IPS DF 4.7 (cell line): Measurements from ENCODE around the gene GNL1.
"Not testable (repeated sequence)": the region's sequence is repeated elsewhere in the genome, so short reads cannot be mapped to it uniquely, and the experiment has no call there.

Source experiments
- DNase-seq: peaks from one replicate; pipeline ENCODE4 v3.0.0-alpha.2; 2013; ENCODE audit warnings: low spot score; ENCODE audit errors: extremely low read depth

GNL1 gene

DNA sequence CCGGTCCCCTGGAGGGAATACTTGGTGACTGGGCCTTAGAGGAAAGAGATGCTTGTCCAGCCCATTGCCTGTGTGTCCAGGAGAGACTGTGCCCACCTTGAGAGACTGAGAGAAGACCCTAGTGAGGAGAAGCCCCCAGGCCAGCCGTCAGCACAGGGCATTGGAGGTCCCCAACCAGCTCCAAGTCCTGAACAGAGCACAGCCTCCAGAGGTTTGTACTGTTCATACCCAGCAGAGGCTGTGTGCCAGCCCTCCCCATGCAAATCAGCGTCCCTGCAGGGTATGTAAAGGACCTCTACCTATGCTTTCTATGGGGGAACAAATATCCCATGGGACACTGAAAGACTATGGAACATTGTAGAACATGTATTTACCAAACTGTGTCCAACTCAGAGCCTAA lies 58.6 kb downstream of the GNL1 start:
- DNase-seq = no peak

DNA sequence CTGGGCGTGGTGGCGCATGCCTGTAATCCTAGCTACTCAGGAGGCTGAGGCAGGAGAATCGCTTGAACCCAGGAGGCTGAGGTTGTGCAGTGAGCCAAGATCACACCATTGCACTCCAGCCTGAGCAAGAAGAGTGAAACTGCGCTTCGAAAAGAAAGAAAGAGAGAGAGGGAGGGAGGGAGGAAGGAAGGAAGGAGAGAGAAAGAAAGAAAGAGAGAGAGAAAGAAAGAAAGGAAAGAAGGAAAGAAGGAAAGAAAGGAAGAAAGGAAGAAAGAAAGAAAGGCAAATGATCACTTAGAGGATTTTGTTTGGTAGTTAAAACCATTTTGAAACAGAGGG lies 59.1 kb downstream of the GNL1 start:
- DNase-seq = not testable (repeated sequence)

DNA sequence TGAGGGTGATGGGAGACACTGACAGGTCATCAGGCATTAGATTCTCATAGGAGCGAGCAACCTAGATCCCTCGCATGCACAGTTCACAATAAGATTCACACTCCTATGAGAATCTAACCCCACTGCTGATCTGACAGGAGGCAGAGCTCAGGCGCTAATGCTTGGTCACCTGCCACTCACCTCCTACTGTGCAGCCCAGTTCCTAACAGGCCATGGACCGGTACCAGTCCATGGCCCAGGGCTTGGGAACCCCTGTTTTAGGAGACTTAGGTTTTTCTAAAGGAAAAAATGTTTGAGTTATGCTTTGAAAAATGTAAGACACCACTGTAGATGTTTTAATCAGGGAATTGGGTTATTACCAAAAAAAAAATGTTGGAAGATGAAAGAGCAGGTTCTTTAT lies 60.3 kb downstream of the GNL1 start:
- no peak for DNase-seq

DNA sequence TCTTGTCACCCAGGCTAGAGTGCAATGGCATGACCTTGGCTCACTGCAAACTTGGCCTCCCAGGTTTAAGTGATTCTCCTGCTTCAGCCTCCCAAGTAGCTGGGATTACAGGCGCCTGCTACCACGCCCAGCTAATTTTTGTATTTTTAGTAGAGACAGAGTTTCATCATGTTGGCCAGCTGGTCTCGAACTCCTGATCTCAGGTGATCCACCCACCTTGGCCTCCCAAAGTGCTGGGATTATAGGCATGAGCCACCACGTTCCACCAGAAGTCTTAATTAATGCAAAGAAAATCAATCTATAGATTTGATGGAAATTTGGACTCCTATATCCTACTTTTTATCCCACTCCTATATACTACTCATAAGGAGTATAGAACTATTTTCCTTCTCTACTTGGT lies 61.2 kb downstream of the GNL1 start:
- not testable (repeated sequence) for DNase-seq

DNA sequence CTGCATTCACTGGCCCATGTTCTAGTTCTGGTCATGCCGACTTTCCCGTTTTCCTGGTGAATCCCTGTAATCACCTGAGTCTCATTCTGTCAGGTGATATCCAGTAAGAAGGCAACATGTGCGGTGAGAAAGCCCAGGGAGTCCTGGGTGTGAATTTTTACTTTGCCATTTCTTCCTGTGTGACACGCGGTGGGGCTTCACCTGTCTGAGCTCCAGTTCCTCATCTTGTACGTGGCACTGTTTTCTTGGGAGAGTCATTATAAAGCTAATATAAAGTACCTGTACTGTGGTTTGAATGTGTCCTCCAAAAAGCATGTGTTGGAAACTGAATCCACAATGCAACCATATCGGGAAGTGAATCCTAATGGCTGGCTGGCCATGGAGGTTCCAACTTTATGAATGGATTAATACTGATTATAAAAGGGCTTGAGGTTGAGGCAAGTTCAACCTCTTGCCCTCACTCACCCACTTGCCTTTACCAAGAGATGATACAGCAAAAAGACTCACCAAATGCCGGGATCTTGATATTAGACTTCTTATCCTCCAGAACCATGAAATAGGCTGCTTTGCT lies 61.9 kb downstream of the GNL1 start:
- DNase-seq = no peak

DNA sequence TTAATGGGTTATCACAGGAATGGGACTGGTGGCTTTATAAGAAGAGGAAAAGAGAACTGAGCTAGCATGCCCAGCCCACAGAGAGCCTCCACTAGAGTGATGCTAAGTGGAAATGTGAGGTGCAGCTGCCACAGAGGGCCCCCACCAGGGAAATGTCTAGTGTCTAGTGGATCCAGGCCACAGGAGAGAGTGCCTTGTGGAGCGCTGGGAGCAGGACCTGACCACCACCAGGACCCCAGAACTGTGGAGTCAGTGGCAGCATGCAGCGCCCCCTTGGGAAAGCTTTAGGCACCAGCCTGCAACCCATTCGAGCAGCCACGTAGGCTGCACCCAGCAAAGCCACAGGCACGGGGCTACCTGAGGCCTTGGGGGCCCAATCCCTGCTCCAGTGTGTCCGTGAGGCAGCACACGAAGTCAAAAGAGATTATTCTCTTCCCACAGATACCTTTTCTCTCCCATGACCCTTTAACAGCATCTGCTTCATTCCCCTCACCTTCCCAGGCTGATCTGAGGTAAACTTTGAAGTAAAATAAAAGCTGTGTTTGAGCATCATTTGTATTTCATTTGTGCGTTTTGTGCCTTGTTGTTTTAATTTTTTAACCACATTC lies 62.5 kb downstream of the GNL1 start:
- DNase-seq = no peak

DNA sequence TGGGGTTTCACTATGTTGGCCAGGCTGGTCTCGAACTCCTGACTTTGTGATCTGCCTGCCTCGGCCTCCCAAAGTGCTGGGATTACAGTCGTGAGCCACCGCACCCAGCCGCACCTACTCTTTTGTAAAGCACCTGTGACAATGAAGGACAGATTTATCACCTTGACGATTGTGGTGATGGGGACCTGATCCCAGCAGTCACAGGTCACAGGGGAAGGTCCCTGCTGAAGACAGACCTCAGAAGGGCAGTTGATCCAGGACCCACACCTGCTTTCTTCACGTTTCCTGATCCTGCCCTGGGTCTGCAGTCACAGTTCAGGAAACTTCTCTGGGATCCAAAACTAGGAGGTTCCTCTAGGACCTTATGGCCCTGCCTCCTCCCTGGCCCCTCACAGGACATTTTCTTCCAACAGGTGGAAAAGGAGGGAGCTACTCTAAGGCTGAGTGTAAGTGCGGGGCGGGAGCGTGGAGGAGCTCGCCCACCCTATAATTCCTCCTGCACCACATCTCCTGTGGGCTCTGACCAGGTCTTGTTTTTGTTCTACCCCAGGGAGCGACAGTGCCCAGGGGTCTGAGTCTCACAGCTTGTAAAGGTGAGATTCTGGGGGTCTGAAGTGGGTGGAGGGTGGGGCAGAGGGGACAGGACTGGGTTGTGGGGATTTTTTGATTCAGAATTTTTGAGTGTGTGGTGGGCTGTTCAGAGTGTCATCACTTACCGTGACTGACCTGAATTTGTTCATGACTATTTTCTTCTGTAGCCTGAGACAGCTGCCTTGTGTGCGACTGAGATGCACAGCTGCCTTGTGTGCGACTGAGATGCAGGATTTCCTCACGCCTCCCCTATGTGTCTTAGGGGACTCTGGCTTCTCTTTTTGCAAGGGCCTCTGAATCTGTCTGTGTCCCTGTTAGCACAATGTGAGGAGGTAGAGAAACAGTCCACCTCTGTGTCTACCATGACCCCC lies 64.0 kb downstream of the GNL1 start:
- DNase-seq = no peak
